NCI-H2171 (cell line): Measurements from ENCODE around the gene USP36.

ENCODE experiments used
- DNase-seq: peaks from one replicate; lab custom pipeline; 2025; lab: John Stamatoyannopoulos, UW

USP36 gene

GRCh38 chr17:78815696-78816095 is 24.9 kb downstream of the USP36 start:
- DNase-seq = no peak

- no peak for DNase-seq
Observed at GRCh38 chr17:78812855-78813254, 27.8 kb downstream of the USP36 start.

GRCh38 chr17:78808163-78808562 is 32.5 kb downstream of the USP36 start:
- no peak for DNase-seq

- DNase-seq = no peak
Observed at GRCh38 chr17:78806451-78806850, 34.2 kb downstream of the USP36 start.

GRCh38 chr17:78805301-78805700 is 35.3 kb downstream of the USP36 start:
- DNase-seq = no peak

- no peak for DNase-seq
Observed at GRCh38 chr17:78804777-78805176, 35.8 kb downstream of the USP36 start.

GRCh38 chr17:78803186-78803845 is 37.3 kb downstream of the USP36 start:
- DNase-seq = no peak

- DNase-seq = no peak
Observed at GRCh38 chr17:78802459-78802858, 38.2 kb downstream of the USP36 start.

- DNase-seq = no peak
Observed at GRCh38 chr17:78802008-78802407, 38.6 kb downstream of the USP36 start.

GRCh38 chr17:78800132-78800931 is 40.3 kb downstream of the USP36 start:
- DNase-seq = no peak

GRCh38 chr17:78798695-78799559 is 41.7 kb downstream of the USP36 start:
- no peak for DNase-seq

- DNase-seq = no peak
Observed at GRCh38 chr17:78797691-78798585, 42.7 kb downstream of the USP36 start.

- no peak for DNase-seq
Observed at GRCh38 chr17:78797213-78797612, 43.4 kb downstream of the USP36 start.

- no peak for DNase-seq
Observed at GRCh38 chr17:78796517-78796900, 44.1 kb downstream of the USP36 start.

GRCh38 chr17:78795861-78796516 is 44.6 kb downstream of the USP36 start:
- DNase-seq = no peak

- DNase-seq = no peak
Observed at GRCh38 chr17:78794864-78795640, 45.6 kb downstream of the USP36 start.

GRCh38 chr17:78794399-78794798 is 46.2 kb downstream of the USP36 start:
- DNase-seq = no peak

- no peak for DNase-seq
Observed at GRCh38 chr17:78793968-78794367, 46.6 kb downstream of the USP36 start.

GRCh38 chr17:78793415-78793814 is 47.2 kb downstream of the USP36 start:
- DNase-seq = no peak
